ENCODE data around the gene XPO1.
A peak's percentile ranks its signal among the peaks of the same experiment; 100 is the strongest.
"Not testable (repeated sequence)": the region's sequence is repeated elsewhere in the genome, so short reads cannot be mapped to it uniquely, and the experiment has no call there.

Gene XPO1

GRCh38 chr2:61549546-61549945 is 11.4 kb upstream of the XPO1 start:
- no peak overlapping the region for H3K4me3 ChIP-seq
- no peaks in the 10 kb centered on the region for H3K27me3 ChIP-seq (ENCODE audit: low read depth)
- DNase-seq (ENCODE audit: low spot score in 2 of 2), result no peak
- H3K36me3 ChIP-seq (replicated peaks), result no peaks in the 10 kb centered on the region
- H3K4me1 ChIP-seq, result no peaks in the 10 kb centered on the region
- no peaks in the 10 kb centered on the region for H3K9me3 ChIP-seq
- in situ Hi-C loops (cut with MboI; ENCODE audit: low sequenced_read_pairs), result no loop called here

- Histone ChIP-seq H3K27me3 (ENCODE audit: low read depth) (no peaks in the 10 kb centered on the region), H3K36me3 (replicated peaks) (no peaks in the 10 kb centered on the region), H3K9me3 (no peaks in the 10 kb centered on the region), H3K4me3 (no peak overlapping the region), H3K4me1 (peaks cover 12% of the 10 kb centered on the region)
- in situ Hi-C loops (cut with MboI; ENCODE audit: low sequenced_read_pairs), result no loop called here
- no peak for DNase-seq (ENCODE audit: low spot score in 2 of 2)
Measured at GRCh38 chr2:61543062-61543461, 4.9 kb upstream of the XPO1 start.

GRCh38 chr2:61540167-61540566 is 2.0 kb upstream of the XPO1 start:
- DNase-seq (ENCODE audit: low spot score in 2 of 2); H3K4me3 ChIP-seq; H3K9me3 ChIP-seq; in situ Hi-C loops (cut with MboI; ENCODE audit: low sequenced_read_pairs); H3K27me3 ChIP-seq (ENCODE audit: low read depth); H3K36me3 ChIP-seq (replicated peaks): not testable (repeated sequence)
- peaks cover 12% of the 10 kb centered on the region for H3K4me1 ChIP-seq

- in situ Hi-C loops (cut with MboI; ENCODE audit: low sequenced_read_pairs), result loop anchor here (10.0 kb wide), 1 partner anchor 126 kb away; no protein-coding TSS in a partner anchor
- peak overlapping the region; percentile 77 for H3K4me3 ChIP-seq
- H3K4me1 ChIP-seq, result peaks cover 22% of the 10 kb centered on the region
- H3K36me3 ChIP-seq (replicated peaks), result peaks cover 8% of the 10 kb centered on the region
- DNase-seq (ENCODE audit: low spot score in 2 of 2), result peak; percentile 22 to 34
- H3K27me3 ChIP-seq (ENCODE audit: low read depth), result no peaks in the 10 kb centered on the region
- H3K9me3 ChIP-seq, result no peaks in the 10 kb centered on the region
Measured at GRCh38 chr2:61538920-61539520, 864 bp upstream of the XPO1 start.

- no peak for DNase-seq (ENCODE audit: low spot score in 2 of 2)
- H3K9me3 ChIP-seq, result no peaks in the 10 kb centered on the region
- no peaks in the 10 kb centered on the region for H3K27me3 ChIP-seq (ENCODE audit: low read depth)
- peaks cover 19% of the 10 kb centered on the region for H3K36me3 ChIP-seq (replicated peaks)
- peak overlapping the region; percentile 77 for H3K4me3 ChIP-seq
- H3K4me1 ChIP-seq, result peaks cover 32% of the 10 kb centered on the region
- in situ Hi-C loops (cut with MboI; ENCODE audit: low sequenced_read_pairs), result loop anchor here (10.0 kb wide), 1 partner anchor 127 kb away; no protein-coding TSS in a partner anchor
Measured at GRCh38 chr2:61537950-61538199, 281 bp downstream of the XPO1 start.

DNA sequence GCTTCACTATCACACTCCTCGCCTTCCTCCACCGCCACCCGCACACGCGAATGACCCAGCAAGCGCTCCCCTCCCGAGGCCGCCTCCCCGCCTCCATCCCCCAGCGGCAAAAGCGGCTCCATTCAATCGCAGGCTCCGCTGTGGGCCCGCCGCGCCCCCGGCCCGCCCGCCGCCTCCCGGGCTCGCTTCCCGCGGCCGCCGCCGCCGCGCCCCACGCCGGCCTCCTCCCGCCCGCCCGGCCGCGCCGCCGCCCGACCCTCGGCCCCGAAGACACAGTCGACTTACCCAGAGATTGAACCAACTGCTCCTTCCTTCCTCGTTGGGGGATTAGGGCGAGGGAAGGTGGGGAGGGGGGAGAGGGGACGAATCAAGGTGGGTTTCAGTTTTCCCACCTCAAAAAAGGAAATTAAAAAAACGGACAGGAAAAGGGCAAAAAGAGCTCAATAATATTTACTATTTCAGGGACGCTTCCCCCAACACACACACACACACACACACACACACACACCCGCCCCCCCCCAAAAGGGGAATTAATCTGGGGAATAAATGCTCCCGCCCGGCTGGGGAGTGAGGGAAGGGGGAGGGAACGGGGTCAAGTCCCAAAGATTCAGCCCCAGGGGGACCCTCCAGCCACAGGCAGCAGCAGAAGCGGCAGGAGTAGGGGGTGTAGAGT is 743 bp downstream of the XPO1 start:
- H3K4me1 ChIP-seq, result peaks cover 32% of the 10 kb centered on the region
- in situ Hi-C loops (cut with MboI; ENCODE audit: low sequenced_read_pairs), result loop anchor here (10.0 kb wide), 1 partner anchor 127 kb away; no protein-coding TSS in a partner anchor
- H3K27me3 ChIP-seq (ENCODE audit: low read depth), result no peaks in the 10 kb centered on the region
- peak overlapping the region; percentile 77 for H3K4me3 ChIP-seq
- H3K36me3 ChIP-seq (replicated peaks), result peaks cover 24% of the 10 kb centered on the region
- H3K9me3 ChIP-seq, result no peaks in the 10 kb centered on the region
- no peak for DNase-seq (ENCODE audit: low spot score in 2 of 2)

- peak; percentile 94 to 96 for DNase-seq (ENCODE audit: low spot score in 2 of 2)
- peaks cover 35% of the 10 kb centered on the region for H3K4me1 ChIP-seq
- H3K9me3 ChIP-seq, result no peaks in the 10 kb centered on the region
- in situ Hi-C loops (cut with MboI; ENCODE audit: low sequenced_read_pairs), result loop anchor here (10.0 kb wide), 1 partner anchor 128 kb away; no protein-coding TSS in a partner anchor
- H3K36me3 ChIP-seq (replicated peaks), result peaks cover 29% of the 10 kb centered on the region
- peak overlapping the region; percentile 77 for H3K4me3 ChIP-seq
- no peaks in the 10 kb centered on the region for H3K27me3 ChIP-seq (ENCODE audit: low read depth)
Measured at GRCh38 chr2:61536572-61537276, 1.4 kb downstream of the XPO1 start.

GRCh38 chr2:61536180-61536571 is 2.0 kb downstream of the XPO1 start:
- no peak for DNase-seq (ENCODE audit: low spot score in 2 of 2)
- H3K4me3 ChIP-seq, result peak overlapping the region; percentile 77
- H3K9me3 ChIP-seq, result no peaks in the 10 kb centered on the region
- in situ Hi-C loops (cut with MboI; ENCODE audit: low sequenced_read_pairs), result loop anchor here (10.0 kb wide), 1 partner anchor 129 kb away; no protein-coding TSS in a partner anchor
- peaks cover 33% of the 10 kb centered on the region for H3K36me3 ChIP-seq (replicated peaks)
- H3K27me3 ChIP-seq (ENCODE audit: low read depth), result no peaks in the 10 kb centered on the region
- H3K4me1 ChIP-seq, result peaks cover 41% of the 10 kb centered on the region

- H3K4me3 ChIP-seq, result peak overlapping the region; percentile 77
- peaks cover 48% of the 10 kb centered on the region for H3K4me1 ChIP-seq
- peaks cover 38% of the 10 kb centered on the region for H3K36me3 ChIP-seq (replicated peaks)
- in situ Hi-C loops (cut with MboI; ENCODE audit: low sequenced_read_pairs), result loop anchor here (10.0 kb wide), 1 partner anchor 129 kb away; no protein-coding TSS in a partner anchor
- DNase-seq (ENCODE audit: low spot score in 2 of 2), result peak in 1 of 2 experiments; percentile 27
- no peaks in the 10 kb centered on the region for H3K9me3 ChIP-seq
- H3K27me3 ChIP-seq (ENCODE audit: low read depth), result no peaks in the 10 kb centered on the region
Measured at GRCh38 chr2:61535449-61535848, 2.7 kb downstream of the XPO1 start.

DNA sequence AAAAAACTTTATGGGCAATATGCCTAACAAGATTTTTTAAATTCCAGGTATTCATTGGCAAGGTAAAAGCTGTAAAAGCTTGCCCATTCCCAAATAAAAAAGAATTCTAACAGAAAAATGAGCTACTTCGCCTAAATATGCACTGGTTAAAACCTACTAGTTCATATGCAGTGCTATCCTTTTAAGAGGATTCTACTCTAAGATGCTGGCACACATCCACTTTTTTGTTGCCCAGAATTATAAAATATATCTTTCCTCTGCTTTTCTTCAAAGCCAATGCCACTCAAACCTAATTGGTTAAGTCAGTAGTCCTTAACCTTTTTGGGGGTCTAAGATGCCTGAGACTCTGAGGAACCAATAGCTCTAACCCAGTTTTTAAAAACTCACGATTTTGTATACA is 3.2 kb downstream of the XPO1 start:
- no peak for DNase-seq (ENCODE audit: low spot score in 2 of 2)
- H3K27me3 ChIP-seq (ENCODE audit: low read depth), result no peaks in the 10 kb centered on the region
- no peaks in the 10 kb centered on the region for H3K9me3 ChIP-seq
- peaks cover 42% of the 10 kb centered on the region for H3K36me3 ChIP-seq (replicated peaks)
- peak overlapping the region; percentile 77 for H3K4me3 ChIP-seq
- in situ Hi-C loops (cut with MboI; ENCODE audit: low sequenced_read_pairs), result loop anchor here (10.0 kb wide), 1 partner anchor 130 kb away; no protein-coding TSS in a partner anchor
- H3K4me1 ChIP-seq, result peaks cover 51% of the 10 kb centered on the region

- in situ Hi-C loops (cut with MboI; ENCODE audit: low sequenced_read_pairs), result loop anchor here (10.0 kb wide), 1 partner anchor 134 kb away; no protein-coding TSS in a partner anchor
- H3K4me1 ChIP-seq, result peaks cover 42% of the 10 kb centered on the region
- H3K27me3 ChIP-seq (ENCODE audit: low read depth), result no peaks in the 10 kb centered on the region
- no peaks in the 10 kb centered on the region for H3K9me3 ChIP-seq
- DNase-seq (ENCODE audit: low spot score in 2 of 2), result no peak
- H3K36me3 ChIP-seq (replicated peaks), result peaks cover 64% of the 10 kb centered on the region
- no peak overlapping the region for H3K4me3 ChIP-seq
Measured at GRCh38 chr2:61530749-61531148, 7.4 kb downstream of the XPO1 start.

- no peak for DNase-seq (ENCODE audit: low spot score in 2 of 2)
- in situ Hi-C loops (cut with MboI; ENCODE audit: low sequenced_read_pairs), result loop anchor here (10.0 kb wide), 1 partner anchor 135 kb away; no protein-coding TSS in a partner anchor
- H3K9me3 ChIP-seq, result no peaks in the 10 kb centered on the region
- H3K36me3 ChIP-seq (replicated peaks), result peaks cover 70% of the 10 kb centered on the region
- no peaks in the 10 kb centered on the region for H3K27me3 ChIP-seq (ENCODE audit: low read depth)
- H3K4me1 ChIP-seq, result peaks cover 41% of the 10 kb centered on the region
- no peak overlapping the region for H3K4me3 ChIP-seq
Measured at GRCh38 chr2:61529944-61530735, 8.0 kb downstream of the XPO1 start.

DNA sequence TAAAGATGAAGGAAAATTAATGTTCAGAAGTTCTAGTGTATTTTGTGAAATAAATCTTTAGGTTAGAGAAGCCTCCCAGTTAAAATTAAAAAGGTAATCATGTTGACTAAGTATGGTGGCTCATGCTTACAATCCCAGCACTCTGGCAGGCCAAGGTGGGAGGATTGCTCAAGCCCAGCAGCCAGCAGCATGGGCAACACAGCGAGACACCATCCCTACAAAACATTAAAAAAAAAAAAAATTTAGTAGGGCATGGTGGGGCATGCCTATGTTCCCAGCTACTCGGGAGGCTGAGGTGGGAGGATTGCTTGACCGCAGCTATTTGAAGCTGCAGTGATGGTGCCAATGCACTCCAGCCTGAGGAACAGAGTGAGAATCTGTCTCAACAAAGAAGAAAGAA is 17.9 kb downstream of the XPO1 start:
- no peaks in the 10 kb centered on the region for H3K9me3 ChIP-seq
- peaks cover 98% of the 10 kb centered on the region for H3K36me3 ChIP-seq (replicated peaks)
- DNase-seq (ENCODE audit: low spot score in 2 of 2), result no peak
- in situ Hi-C loops (cut with MboI; ENCODE audit: low sequenced_read_pairs), result no loop called here
- H3K4me1 ChIP-seq, result peaks cover 2% of the 10 kb centered on the region; the same call in 1 of the 2 replicates
- H3K4me3 ChIP-seq, result no peak overlapping the region
- no peaks in the 10 kb centered on the region for H3K27me3 ChIP-seq (ENCODE audit: low read depth)

Data from HAP-1 (cell line).